ENCODE measurements around the gene CGNL1.

CGNL1 gene

DNA sequence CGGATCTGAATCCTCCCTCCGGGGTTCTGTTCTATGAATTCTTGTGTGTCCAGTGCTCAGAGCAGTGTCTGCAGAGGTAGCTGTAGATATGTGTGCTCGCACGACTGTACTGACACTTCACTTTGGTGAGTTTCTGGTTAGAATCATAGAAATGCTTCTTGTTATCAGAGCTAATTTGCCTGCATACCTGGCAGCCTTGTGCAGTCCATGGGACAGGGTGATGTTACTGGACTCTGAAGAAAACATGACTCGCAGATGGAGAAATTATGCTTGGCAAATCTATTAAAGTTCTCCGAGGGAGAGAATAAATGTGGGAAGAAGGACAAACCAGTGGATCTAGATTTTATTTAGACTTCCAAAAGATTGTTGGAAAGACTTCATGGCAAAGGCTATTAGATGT lies 12.2 kb downstream of the CGNL1 start:
- DNase-seq = no peak

DNA sequence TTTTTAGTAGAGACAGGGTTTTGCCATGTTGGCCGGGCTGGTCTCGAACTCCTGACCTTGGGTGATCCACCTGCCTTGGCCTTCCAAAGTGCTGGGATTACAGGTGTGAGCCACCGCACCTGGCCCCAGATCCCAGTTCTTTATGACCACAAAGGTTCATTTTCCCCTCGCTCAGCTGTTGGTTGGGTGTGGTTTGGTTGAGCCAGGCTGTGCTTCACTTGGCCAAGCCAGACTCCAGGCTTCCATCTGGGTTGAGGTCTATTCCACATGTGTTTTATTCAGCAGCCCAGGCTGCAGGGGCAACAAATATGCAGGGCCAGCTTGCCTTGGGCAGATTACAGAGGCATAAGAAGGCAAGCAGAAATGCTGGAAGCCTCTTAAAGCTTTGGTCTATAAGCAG lies 13.7 kb downstream of the CGNL1 start:
- no peak for DNase-seq

DNA sequence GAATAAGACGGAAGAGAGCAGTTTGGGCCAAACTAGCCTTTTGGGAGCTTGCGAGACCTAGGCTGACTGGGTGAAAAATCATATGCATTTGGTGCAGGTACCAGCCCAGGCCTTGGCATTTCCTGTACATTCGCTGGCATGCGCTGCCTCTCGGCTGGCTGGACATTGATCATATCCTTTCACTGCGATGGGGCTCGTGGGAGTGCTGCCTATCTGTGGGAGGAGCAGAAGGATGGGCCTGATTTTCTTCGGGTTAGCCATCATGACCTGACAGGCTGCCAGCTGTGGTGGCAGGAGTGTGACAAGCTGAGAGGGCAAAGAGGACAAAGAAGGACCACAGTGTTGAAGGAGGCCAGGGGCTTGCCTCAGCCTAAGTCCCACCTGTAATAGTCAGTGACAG lies 14.3 kb downstream of the CGNL1 start:
- no peak for DNase-seq

DNA sequence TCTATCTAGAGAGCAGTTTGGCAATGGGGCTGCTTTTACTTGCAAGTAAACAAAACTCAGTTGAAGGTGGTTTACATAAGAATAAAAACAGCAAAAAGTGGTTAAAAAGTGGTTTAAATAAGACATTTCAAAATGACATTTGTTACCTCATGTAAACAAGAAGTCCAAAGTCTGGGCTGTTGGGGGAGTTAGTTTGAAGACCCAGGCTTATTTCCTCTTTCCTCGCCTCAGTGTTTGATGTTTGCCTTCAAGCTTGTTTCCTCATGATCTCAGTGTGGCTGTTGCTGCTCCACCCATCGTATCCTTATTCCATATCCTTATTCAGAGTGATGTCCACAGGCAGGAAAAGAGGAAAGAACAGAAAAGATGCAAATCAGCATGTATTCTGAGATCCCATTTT lies 15.2 kb downstream of the CGNL1 start:
- DNase-seq = no peak

DNA sequence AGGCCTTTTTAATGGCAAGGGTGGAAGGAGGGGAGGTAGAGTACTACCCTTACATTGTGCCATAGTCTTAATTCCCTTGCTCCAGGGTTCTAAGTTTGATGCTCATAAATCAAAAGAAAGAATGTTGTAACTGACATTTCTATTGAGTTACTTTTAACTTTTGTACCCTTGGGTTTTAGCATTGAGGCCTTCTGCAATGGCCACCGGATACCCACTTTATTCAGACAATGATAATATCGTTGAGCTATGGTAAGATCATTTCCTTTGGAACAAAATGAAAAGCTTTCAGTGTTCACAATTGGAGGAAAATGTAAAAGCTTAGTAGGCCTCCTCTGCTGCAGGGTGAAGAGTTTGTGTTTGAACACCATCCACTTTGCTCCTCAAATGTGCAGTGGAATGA lies 16.8 kb downstream of the CGNL1 start:
- no peak for DNase-seq

DNA sequence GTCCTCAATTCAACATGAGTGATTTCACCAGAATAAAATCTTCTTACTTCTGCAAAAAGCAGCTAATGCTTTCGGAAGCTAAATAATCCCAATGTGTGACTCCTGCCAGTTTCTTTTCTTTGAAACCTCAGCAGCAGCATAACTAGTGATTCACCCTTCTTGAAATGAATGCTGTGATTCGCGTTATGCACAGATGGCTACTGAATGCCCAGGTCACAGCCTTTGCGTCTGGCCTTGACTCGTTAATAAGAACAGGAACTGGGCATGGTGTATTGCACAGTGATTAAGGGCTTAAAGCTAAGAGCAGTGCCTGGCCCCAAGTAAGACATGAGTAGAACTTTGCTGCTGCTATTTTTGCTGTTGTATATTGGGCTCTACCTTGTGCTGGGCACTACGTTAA lies 19.0 kb downstream of the CGNL1 start:
- no peak for DNase-seq

DNA sequence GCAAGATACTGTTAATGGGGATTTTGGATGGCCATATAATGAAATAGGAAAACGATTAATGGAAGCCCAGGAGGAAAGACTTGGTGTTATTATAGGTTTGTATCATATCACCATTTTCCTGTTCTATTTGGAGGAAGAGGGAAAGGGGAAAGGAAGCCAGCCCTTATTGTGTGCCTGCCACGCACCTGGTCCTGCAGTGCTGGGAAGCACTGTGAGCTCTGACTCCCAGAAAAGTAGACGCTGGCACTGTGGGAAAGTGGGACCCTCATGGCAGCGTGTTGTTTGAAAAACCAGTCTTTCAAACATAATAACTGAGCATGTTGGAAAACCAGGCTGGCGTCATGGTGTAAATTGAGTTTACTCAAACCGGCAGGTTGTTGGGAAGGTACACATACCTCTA lies 22.0 kb downstream of the CGNL1 start:
- no peak for DNase-seq

DNA sequence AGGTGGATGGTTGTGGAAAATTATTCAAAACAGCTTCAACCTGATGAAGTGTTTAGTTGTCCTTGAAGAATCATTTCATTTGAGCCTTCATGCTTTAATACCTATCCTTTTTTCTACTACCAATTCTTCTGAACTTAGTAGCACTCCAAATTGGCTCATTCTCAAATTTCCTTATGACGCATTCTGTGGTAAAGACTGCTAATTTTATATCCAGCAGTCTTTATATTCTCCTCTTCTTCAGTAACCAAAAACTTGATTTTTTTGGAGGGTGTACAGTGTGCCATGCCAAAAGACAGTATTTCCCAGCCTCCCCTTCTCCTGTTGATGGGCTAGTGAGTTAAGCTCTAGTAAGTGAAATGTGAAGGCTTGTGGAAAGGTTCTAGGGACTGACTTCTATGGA lies 25.2 kb downstream of the CGNL1 start:
- no peak for DNase-seq

DNA sequence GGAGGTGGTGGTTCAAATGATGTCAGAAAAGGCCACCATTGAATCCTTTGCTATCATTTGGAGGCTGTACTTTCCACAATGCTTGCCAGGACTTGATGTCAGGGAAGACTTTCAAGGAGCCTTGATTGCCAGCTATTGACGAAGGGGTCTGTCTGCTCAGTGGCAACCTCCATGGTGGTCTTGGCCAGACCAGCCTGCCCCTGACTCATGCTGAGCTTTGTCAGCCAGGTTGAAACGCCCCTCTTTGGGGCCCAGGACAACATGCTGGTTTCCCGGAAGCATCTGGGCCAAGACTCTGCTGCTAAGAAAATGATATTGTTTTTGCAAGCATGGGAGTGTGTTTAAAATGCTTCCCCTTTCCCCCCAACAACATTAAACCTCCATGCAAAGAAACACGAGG lies 26.7 kb downstream of the CGNL1 start:
- no peak for DNase-seq

DNA sequence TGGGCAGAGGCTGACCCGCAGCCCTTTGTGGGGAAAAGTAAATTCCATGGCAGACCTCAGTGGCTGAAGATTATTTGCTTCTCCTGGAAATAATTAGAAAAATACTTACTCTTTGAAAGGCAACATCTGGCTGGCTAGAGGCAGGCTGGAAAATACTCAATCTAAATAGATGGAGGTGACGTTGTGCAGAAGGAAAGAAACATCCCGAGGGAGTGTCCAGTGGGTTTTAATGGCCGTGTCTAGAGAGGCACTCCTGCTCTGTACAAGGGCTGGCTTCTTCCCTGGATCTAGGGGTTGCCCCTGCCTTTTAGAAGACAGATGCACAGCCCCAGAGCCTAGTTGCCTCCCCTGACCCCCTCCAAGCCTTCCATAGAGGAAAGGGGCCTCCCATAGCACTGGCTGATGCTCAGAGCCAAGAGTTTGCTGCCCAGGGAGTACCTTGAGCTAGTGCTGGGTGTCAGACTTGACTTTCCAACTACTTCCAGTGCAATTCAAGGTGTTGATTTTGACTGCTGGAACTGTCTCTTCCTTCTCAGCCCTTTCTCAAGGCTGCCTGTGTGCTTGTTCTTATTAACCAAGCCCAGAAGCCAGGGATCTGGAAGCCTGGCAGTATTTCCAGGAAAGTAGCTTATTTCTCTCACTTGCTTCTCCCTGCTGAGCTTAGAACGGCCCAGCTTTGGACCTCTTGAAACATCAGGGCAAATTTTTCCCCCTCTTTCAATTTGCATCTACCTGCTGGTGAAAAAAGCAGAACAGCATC lies 27.4 kb downstream of the CGNL1 start:
- no peak for DNase-seq

DNA sequence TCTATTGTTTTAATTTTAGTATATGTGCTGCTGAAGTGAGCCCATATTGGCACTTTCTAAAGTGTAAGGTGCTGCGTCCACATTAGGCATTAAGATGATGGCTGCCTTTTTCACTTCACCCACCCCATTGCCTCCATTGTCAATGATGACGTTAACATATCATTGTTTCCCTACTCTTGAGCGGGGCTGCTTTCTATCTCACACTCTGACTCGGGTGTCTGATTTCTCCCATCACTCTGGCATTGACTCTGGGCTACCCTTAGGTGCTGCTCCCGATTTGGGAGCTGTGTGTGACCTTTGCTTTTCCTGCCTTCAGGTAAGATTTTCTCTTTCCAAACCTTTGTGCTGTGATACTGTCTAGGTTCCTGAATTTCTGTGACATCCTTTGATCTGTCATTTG lies 28.8 kb downstream of the CGNL1 start:
- no peak for DNase-seq

DNA sequence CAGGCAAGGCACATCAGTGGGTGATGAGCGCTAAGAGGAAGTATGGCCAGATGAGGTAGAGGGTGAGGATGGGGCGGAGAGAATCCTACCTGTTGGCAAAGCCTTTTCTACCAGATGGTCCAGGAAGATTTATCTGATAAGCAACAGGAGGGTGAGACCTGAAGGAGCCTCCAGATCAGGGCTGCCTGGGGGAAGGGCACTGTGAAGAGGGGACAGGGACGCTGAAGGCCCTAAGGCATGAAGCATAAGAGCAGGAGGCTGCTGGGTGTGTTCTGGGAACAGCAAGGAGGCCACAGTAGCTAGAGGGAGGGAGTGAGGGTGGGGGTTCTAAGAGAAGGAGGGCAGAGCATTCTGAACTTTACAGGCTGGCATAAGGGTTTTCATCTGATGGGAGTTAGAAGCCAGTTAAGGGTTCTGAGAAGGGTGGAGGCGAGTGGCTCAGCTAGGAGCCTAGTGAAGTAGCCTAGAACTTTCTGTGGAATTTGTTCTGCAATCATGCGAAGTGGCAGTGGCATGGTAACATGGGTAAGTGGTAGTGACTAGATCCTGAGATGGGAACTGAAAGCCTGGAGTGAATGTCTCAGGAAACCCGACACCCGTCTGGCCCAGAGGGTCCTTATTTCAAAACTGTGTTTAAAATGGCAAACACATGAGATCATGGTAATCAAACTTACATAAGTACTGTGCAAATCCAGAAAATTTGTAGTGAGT lies 29.9 kb downstream of the CGNL1 start:
- DNase-seq = no peak

DNA sequence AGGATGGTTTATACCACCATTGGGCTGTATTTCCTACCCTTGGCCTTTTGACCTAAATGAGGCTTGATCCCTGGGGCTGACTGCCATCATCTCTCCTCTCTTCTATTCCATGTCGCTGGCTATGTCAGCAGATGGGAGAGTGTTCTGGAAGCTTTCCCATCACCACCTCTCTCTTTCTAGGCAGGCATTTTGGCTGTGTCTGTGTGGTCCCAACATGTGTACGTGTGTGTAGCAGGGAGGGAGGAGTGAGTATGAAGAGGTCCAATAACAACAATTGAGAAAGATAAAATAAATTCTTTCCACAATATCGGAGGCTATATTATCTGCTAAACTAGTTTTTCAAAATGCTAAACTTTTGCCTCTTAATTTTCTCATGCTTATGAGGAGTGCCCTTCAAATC lies 34.1 kb downstream of the CGNL1 start:
- no peak for DNase-seq

DNA sequence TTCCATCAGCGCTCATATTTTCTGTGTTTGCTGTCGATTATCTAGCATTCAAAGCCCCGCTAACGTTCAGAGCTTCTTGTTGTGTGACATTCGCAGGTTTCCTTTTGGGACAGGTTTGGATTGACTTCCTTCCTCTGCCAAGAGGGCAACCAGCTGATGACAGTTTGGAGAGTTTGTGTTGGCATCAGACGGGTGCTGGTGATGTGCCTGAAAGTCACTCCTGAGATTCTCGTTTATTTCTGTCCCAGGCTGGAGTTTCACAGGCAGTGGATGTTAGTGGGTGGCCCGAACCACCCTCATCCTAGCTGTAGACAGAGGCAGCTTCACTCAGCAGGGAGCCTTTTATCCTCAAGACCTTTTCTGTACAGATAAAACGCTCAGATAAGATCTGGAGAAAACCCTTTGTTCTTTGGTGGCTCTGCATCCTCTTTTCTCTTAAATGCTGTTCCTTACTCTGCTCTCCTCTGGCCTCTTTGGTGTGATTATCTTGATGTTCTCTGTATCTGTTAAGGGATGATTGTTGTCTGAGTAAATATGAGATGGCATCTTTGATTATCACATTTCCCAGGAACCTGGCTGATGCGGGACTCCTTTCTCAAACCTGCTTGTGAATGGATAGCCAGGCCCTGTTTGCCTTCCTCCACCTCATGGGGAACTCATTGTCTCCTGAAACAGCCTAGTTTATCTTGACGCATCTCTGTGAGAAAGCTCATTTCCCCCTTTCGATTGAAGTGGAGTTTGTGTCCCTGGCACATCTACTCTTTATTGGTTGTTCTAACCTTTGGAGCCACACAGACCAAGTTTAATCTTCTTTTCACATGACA lies 35.9 kb downstream of the CGNL1 start:
- no peak for DNase-seq

DNA sequence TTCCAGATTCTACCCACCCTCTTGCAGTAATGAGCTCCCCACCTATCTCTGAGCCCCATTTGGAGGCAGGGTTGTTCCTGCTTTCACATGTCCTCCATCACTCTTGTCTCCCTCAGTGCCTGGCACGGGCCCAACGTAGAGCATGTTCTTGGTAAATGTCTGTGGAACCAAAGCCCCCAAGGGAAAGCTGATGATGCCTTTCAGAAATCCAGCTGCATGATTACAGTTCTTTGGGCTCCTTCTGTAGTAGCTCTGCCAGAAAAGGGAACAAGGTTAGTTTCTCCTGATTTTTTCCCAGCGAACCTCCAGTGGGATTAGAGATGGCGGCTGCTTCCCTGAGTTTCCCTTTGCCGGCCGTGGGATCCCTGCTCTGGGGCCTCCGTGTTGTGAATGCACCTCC lies 39.3 kb downstream of the CGNL1 start:
- DNase-seq = no peak

DNA sequence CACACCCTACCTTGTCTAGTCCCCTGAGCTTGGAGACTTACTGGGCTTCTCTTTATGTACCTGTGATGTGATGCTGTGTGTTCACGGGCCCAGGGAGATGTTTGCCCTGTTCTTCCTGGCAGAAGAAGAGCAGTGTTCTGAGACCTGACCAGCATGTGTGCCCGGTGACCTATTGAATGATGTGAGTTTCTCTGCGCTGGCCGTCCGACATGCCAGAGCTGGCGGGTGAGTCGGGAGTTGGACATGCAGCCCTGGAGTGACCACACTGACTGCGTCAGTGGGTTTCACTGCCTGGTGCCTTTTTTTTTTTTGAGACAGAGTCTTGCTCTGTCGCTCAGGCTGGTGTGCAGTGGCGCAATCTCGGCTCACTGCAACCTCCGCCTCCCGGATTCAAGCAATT lies 42.3 kb downstream of the CGNL1 start:
- DNase-seq = no peak

DNA sequence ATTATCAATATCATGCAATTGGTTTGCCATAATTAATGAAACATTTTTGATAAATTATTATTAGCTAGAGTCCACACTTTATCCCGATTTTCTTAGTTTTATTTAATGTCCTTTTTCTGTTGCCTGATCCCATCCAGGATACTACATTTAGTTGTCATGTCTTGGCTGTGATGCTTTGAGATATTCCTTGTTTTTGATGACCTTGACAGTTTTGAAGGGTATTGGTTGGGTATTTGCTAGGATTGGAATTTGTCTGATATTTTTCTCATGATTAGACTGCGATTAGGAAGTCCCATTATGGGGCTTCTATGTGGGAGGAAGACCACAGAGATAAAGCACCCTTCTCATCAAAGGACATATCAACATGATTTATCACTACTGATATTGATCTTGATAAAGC lies 43.0 kb downstream of the CGNL1 start:
- DNase-seq = no peak

DNA sequence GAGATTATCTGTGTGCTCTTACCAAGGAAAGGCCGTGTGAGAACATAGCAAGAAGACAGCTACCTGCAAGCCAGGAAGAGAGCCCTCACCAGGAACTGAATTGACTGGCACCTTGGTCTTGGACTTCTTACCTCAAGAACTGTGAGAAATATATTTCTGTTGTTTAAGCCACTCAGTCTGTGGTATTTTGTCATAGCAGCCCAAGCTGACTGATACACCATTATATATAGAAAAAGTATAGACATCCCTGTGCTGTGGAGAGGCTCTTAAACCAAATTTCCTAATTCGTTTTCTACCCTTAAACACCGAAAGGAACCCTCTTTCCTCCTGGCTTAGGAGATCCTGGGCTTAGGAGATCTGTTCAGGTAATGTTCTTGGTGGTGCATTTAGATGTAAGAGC lies 44.8 kb downstream of the CGNL1 start:
- DNase-seq = no peak

DNA sequence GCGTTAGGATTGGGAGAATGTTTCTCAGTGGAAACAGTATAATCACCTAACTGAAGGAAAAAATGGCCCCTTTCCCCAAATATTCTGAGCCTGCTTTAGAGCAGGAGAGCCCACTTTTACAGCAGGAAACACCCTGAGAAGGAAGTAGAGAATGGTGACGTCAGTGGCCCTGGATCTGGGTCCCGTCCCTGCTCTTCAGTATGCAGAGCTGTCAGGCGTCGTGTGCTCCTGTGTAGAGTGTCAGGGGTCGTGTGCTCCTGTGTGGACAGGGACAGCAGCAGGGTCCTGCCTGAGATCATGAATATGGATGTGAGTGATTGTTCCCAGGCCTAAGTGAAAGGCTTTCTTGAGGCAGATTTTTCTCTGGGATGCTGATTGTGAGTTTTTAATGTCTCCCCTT lies 45.2 kb downstream of the CGNL1 start:
- DNase-seq = no peak

DNA sequence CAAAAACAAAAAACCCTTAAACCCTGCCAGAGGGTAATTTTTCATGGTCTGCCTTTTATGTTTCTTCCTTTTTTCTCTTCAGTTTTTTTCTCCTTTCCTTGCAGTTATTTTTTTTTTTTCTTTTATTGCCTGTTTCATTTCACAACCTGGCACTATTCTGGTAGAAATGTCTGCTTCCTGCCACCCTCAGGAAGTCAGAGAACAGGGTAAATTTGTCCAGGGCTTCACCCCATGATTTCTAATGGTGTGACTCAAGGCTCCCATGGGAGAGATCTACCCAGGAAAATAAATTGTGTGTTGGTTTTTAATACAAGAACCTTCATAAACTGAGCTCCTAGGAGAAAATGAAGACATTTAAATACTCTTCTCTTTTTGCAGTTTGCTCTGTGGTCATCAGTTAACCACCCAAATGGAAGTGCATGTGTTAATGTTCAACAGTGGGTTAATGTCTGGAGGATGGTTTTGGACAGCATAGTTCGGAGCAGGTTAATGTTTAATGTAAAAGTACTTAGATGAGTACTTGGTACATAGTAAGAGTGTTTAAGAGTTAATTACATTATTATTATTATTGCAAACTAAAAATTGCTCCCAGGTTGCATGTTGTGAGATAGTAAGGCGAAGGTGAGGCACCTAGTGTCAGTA lies 45.9 kb downstream of the CGNL1 start:
- no peak for DNase-seq

DNA sequence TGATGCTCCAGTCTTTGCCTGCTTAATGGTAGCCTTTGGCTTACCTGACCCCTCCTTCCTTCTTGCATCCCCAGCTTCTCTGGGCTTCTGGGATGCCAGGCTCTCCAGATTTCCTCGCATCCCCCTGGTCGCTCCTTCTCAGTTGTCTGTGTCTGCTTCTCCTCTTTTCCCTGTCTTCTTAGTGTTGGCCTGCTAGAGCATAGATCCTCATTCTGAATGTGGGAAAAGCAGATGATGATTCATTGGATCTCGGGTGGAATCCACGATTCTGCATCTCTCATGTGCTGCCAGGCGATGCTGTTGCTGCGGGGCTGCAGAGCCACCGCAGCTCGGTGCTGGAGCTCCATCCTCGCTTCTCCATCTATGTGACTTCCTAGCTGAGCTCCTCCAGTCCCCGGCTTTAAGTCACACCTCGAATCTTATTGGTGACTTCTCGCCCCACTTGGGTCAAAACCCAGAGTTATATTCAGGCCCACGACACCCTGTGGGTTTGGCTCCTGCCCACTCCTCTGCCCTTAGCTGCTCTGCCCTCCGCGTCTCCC lies 47.4 kb downstream of the CGNL1 start:
- no peak for DNase-seq

DNA sequence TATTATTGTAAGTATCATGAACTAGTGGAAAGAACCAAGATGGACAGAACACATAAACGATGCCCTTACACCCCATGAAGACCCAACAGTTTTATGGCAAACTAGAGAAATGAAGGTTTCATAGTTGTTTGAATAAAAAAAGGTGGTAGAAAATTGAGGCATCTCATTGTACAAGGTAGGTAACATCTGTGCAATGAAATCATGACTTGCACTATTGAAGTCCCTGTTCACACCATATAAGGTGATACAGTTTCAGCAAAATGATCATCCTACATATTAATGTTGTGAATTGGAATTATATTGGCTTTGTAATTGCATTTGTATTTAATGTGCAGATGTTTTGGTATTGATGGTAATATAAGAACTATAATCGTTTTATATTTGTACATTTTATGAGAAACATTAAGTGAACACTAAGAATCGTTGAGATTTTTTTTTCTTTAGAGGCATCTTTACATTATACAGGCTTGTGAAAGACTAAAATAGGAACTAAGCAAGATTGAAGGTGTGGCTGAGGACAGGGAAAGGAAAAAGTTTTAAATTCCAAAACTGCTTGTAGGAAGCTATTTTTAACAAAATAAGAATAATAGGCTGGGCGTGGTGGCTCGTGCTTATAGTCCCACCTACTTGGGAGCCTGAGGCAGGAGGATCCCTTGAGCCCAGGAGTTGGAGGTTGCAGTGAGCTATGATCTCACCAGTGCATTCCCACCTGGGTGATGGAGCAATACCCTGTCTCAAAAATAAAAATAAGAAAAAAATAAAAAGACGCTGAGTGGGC lies 48.5 kb downstream of the CGNL1 start:
- DNase-seq = no peak
